HepG2 (cell line): Measurements from ENCODE around the gene TTC19. TPM values are rescaled to one million over a fixed set of nuclear protein-coding genes. Genes with fewer than 3 reads are reported as not detected.

Experiments used
- ATAC-seq: fragments of 200-7000 bp; cut with Tn5 transposase; 3 replicates; pipeline ENCODE4 v1.9.1; 2020; ENCODE audit warnings: mild to moderate bottlenecking, moderate library complexity
- BruUV-seq: library from RNA; stranded (reverse); fragments of 400-500 nt; replicated peaks from 2 replicates; lab custom pipeline; 2021; lab: Mats Ljungman, UMichigan
- CTCF ChIA-PET: fragments of 300-600 bp; formaldehyde crosslinking; extraction: SDS; loops from one replicate; lab custom pipeline; 2021; ENCODE audit warnings: low total read pairs, inconsistent platforms, low intra/inter-chr PET ratio; lab: Yijun Ruan, JAX
- POLR2A ChIA-PET: fragments of 350-600 bp; sonication (Branson Sonifier 250); formaldehyde crosslinking; loops from one replicate; lab custom pipeline; 2020; ENCODE audit warnings: antibody characterized with exemption, inconsistent platforms; lab: Yijun Ruan, JAX
- DNase-seq: peaks from one replicate; pipeline ENCODE4 v3.0.0-alpha.2; 2015; ENCODE audit warnings: low spot score
- FAIRE-seq: peaks from 3 replicates; lab custom pipeline; 2011; peaks lifted over from hg19 to GRCh38; lab: Jason Lieb, UNC
- H2AFZ ChIP-seq: one replicate; pipeline ENCODE4 v1.6.1; 2011; ENCODE audit warnings: low read length, inconsistent platforms
- H3K27ac ChIP-seq: fragments of 300-600 bp; 3 replicates; pipeline ENCODE4 v1.8.0; 2011; ENCODE audit warnings: mixed run types, mild to moderate bottlenecking, mixed read lengths, low read length, inconsistent platforms; ENCODE audit not compliant: insufficient read depth; ENCODE audit errors: extremely low read length
- H3K27me3 ChIP-seq, 2 experiments: fragments of 200-600 bp in 1 of 2; 2 replicates in 1 of 2; 3 replicates in 1 of 2; pipeline versions ENCODE4 v1.6.0 to v1.8.0; 2011; ENCODE audit warnings: low read length in 2 of 2, mild to moderate bottlenecking in 2 of 2, moderate library complexity in 2 of 2, inconsistent platforms in 1 of 2; ENCODE audit not compliant: insufficient read depth in 2 of 2, control insufficient read depth in 1 of 2
- H3K36me3 ChIP-seq, 2 experiments: fragments of 200-600 bp in 1 of 2; replicated peaks in 1 of 2; 2 replicates in 1 of 2; 3 replicates in 1 of 2; pipeline versions ENCODE4 v1.5.1 to v1.8.0; 2011; ENCODE audit warnings: low read length in 2 of 2, inconsistent platforms in 1 of 2; ENCODE audit not compliant: insufficient read depth in 2 of 2, control insufficient read depth in 1 of 2
- H3K4me1 ChIP-seq: 2 replicates; pipeline ENCODE4 v1.5.1; 2012; ENCODE audit warnings: low read length, inconsistent platforms; ENCODE audit not compliant: insufficient read depth
- H3K4me2 ChIP-seq: 2 replicates; pipeline ENCODE4 v1.6.0; 2011; ENCODE audit warnings: low read depth, low read length, inconsistent platforms
- H3K4me3 ChIP-seq, 3 experiments: fragments of 200-600 bp in 1 of 3; sonication (generic), shearing (Covaris generic) in 1 of 3; replicated peaks in 1 of 3; 2 replicates each; pipeline ENCODE4 v1.5.1; 2011 to 2016; ENCODE audit warnings: low read length in 3 of 3, inconsistent platforms in 2 of 3, low read depth in 2 of 3, mild to moderate bottlenecking in 2 of 3, control low read depth in 1 of 3, mixed read lengths in 1 of 3; ENCODE audit not compliant: insufficient read depth in 1 of 3
- H3K79me2 ChIP-seq: one replicate; pipeline ENCODE4 v1.6.1; 2011; ENCODE audit warnings: low read length, inconsistent platforms; ENCODE audit not compliant: insufficient read depth
- H3K9ac ChIP-seq: 2 replicates; pipeline ENCODE4 v1.6.0; 2011; ENCODE audit warnings: mild to moderate bottlenecking, low read depth, low read length, inconsistent platforms; ENCODE audit not compliant: insufficient read depth
- H3K9me3 ChIP-seq: 2 replicates; pipeline ENCODE4 v1.5.1; 2012; ENCODE audit warnings: mild to moderate bottlenecking, low read length
- H4K20me1 ChIP-seq: 2 replicates; pipeline ENCODE4 v1.6.0; 2011; ENCODE audit warnings: inconsistent platforms, mild to moderate bottlenecking, low read length, moderate library complexity; ENCODE audit not compliant: insufficient read depth
- AGO2 ChIP-seq: fragments of 200-400 bp; formaldehyde crosslinking; optimal IDR thresholded peaks from 2 replicates; pipeline ENCODE3; 2017; ENCODE audit warnings: mild to moderate bottlenecking, low read depth, low read length, moderate library complexity
- DPF2 ChIP-seq: sonication (generic); formaldehyde crosslinking; IDR thresholded peaks from 2 replicates; pipeline ENCODE4 v1.4.0; 2020; ENCODE audit warnings: mild to moderate bottlenecking, low read depth, missing genetic modification reagents, borderline replicate concordance
- POLR2G ChIP-seq: fragments of 200-400 bp; formaldehyde crosslinking; IDR thresholded peaks from 2 replicates; pipeline ENCODE4 v1.6.1; 2018; ENCODE audit warnings: mild to moderate bottlenecking, low read depth, low read length, moderate library complexity
- TSC22D2 ChIP-seq: sonication (generic); formaldehyde crosslinking; IDR thresholded peaks from 2 replicates; pipeline ENCODE4 v1.5.1; 2020; ENCODE audit warnings: missing genetic modification reagents, mild to moderate bottlenecking, borderline replicate concordance
- WGBS: methylation state at CpG from one replicate; pipeline ENCODE4 v1.1.6; 2017; ENCODE audit warnings: low lambda C conversion rate; 5-methylcytosine and 5-hydroxymethylcytosine counted together
- in situ Hi-C: cut with HindIII; loops from 2 replicates; pipeline ENCODE4 v1.10.0; 2017; ENCODE audit warnings: low pct_unique_long_range_greater_than_20kb; ENCODE audit not compliant: extremely low pct_ligation_motif_present
- intact Hi-C: fragments of 100-400 bp; cut with micrococcal nuclease; formaldehyde crosslinking; loops from one replicate; pipeline ENCODE4 v1.10.0; 2022; ENCODE audit not compliant: unreplicated experiment
- polyA plus RNA-seq, 8 experiments: library from polyadenylated mRNA; depleted of rRNA in 3 of 8; stranded (reverse) in 7 of 8; unstranded in 1 of 8; fragments of >200 nt; fragmentation: Illumina TruSeq in 4 of 8; extraction: Trizol in 4 of 8; gene quantifications; 2 replicates each; pipeline versions ENCODE4 v1.2.1 to v1.2.3, GENCODE V29; 2011 to 2016; ENCODE audit warnings: low read depth in 4 of 8, missing spikeins in 1 of 8, mixed read lengths in 1 of 8; ENCODE audit not compliant: insufficient read depth in 1 of 8
- total RNA-seq, 5 experiments: library from RNA; depleted of rRNA; stranded (reverse); fragments of >200 nt; fragmentation: Illumina TruSeq; extraction: Trizol; gene quantifications; 2 replicates each; pipeline ENCODE4 v1.2.3, GENCODE V29; 2016; ENCODE audit warnings: low read depth in 1 of 5

TTC19 gene
- total and polyA plus RNA-seq, 2 of the 13 experiments (the other 11 are each of a cell fraction or from before 2014, with no cell fraction given) = 4.4 to 24.3 TPM

DNA sequence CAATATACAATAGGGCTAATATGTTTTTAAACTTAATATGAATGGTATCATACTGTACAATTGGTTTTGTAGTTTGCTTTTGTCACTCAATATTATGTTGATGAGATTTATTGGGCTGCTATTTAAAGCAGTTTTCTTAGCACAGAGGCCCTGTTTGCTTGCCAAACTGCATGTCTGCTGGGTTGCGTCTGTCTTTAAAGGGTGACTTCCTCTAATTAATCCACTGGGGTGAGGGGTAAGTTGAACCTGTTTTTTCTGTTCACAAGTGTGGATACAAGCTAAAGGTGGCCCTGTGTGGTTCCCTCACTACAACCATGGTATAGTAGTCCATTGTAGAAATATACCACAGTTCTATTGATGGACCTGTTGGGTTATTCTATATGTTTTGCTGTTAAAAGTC lies 19.7 kb downstream of the TTC19 start:
- Histone ChIP-seq H3K79me2 (peaks cover 10% of the 10 kb centered on the region), H3K27ac (no peak overlapping the region), H3K4me3 (no peak overlapping the region), H3K36me3 (peaks cover 2 to 52% of the 10 kb centered on the region in 2 experiments; a peak in 4 of 5 replicates), H2AFZ (no peak overlapping the region), H3K4me2 (no peak overlapping the region), H3K27me3 (no peaks in the 10 kb centered on the region), H3K9me3 (no peaks in the 10 kb centered on the region), H3K9ac (no peak overlapping the region), H3K4me1 (no peaks in the 10 kb centered on the region), H4K20me1 (no peaks in the 10 kb centered on the region)
- TF ChIP-seq POLR2G (0 out of 2 replicates have a peak, but pooled peaks have one; percentile 33), DPF2 (CRISPR knock-in tag) (no peak)
- in situ Hi-C loops = no loop called here
- CTCF ChIA-PET = no interaction called here
- no TSS peak for BruUV-seq
- DNase-seq (no peak), ATAC-seq (peak; percentile 21; the same call in 1 of the 3 replicates), FAIRE-seq (no peak)
- WGBS = 83% methylated on average over 1 of the region's 1 CpG
- POLR2A ChIA-PET = no interaction called here
- intact Hi-C loops = no loop called here

DNA sequence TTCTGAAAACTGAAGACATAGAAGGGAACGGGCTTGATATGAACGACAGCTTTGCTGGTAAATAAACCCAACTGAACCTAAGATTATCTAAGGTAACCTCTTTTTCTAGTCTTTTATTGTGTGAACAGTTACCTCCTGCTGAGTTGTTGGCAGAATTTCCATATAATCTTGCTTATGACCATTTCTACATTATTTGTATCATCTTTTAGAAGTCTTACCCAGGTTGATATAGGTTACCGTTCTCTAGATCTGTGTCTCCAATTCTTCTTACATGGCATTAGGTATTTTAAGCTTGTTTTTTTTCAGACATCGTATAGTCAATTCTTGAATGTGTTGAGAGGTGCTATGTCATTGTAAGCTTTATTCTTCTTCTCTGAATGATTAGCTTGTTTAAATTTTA lies 24.3 kb downstream of the TTC19 start:
- FAIRE-seq (no peak), ATAC-seq (no peak), DNase-seq (no peak)
- in situ Hi-C loops = no loop called here
- Histone ChIP-seq H3K9me3 (no peaks in the 10 kb centered on the region), H4K20me1 (no peaks in the 10 kb centered on the region), H3K4me2 (no peak overlapping the region), H3K9ac (no peak overlapping the region), H3K36me3 (peaks cover 16 to 75% of the 10 kb centered on the region in 2 experiments), H3K27ac (no peak overlapping the region), H3K27me3 (no peaks in the 10 kb centered on the region), H3K4me3 (no peak overlapping the region), H2AFZ (no peak overlapping the region), H3K4me1 (peaks cover 7% of the 10 kb centered on the region; the same call in 1 of the 2 replicates), H3K79me2 (peaks cover 6% of the 10 kb centered on the region)
- TF ChIP-seq AGO2 (peak; percentile 47), TSC22D2 (CRISPR knock-in tag) (no peak)
- ChIA-PET CTCF (no interaction called here), POLR2A (no interaction called here)
- WGBS = 92% methylated on average over 4 of the region's 4 CpGs
- intact Hi-C loops = no loop called here
- BruUV-seq = no TSS peak
